DND-41 (cell line): ENCODE measurements around the gene CNNM3.
"Not testable (repeated sequence)": the region's sequence is repeated elsewhere in the genome, so short reads cannot be mapped to it uniquely, and the experiment has no call there.

ENCODE experiments used
- ATAC-seq: fragments of 200-7000 bp; cut with Tn5 transposase; 3 replicates; pipeline ENCODE4 v1.9.1; 2021; ENCODE audit warnings: low read depth; ENCODE audit not compliant: insufficient read depth
- DNase-seq: peaks from one replicate; pipeline ENCODE4 v3.0.0-alpha.2; 2020
- H2AFZ ChIP-seq: 2 replicates; pipeline ENCODE4 v1.6.0; 2012; ENCODE audit warnings: low read depth, low read length
- H3K27ac ChIP-seq: 2 replicates; pipeline ENCODE4 v1.5.1; 2012; ENCODE audit warnings: low read length, inconsistent platforms
- H3K27me3 ChIP-seq: fragments of 200-600 bp; sonication (generic); 2 replicates; pipeline ENCODE4 v1.6.0; 2012; ENCODE audit warnings: low read length, mild to moderate bottlenecking, inconsistent platforms; ENCODE audit not compliant: insufficient read depth, poor library complexity
- H3K36me3 ChIP-seq: 2 replicates; pipeline ENCODE4 v1.5.1; 2012; ENCODE audit warnings: low read length, inconsistent platforms; ENCODE audit not compliant: insufficient read depth
- H3K4me1 ChIP-seq: 2 replicates; pipeline ENCODE4 v1.5.1; 2012; ENCODE audit warnings: mild to moderate bottlenecking, low read length; ENCODE audit not compliant: insufficient read depth
- H3K4me2 ChIP-seq: 2 replicates; pipeline ENCODE4 v1.6.0; 2012; ENCODE audit warnings: mild to moderate bottlenecking, moderate library complexity, low read length, inconsistent platforms; ENCODE audit not compliant: insufficient read depth
- H3K4me3 ChIP-seq, 2 experiments: fragments of 200-600 bp in 1 of 2; shearing (Covaris generic) in 1 of 2; 2 replicates each; pipeline ENCODE4 v1.5.1; 2012 to 2016; ENCODE audit warnings: inconsistent platforms in 2 of 2, low read length in 2 of 2, mild to moderate bottlenecking in 2 of 2, low read depth in 1 of 2, moderate library complexity in 1 of 2
- H3K79me2 ChIP-seq: 2 replicates; pipeline ENCODE4 v1.6.0; 2012; ENCODE audit warnings: low read length, inconsistent platforms; ENCODE audit not compliant: insufficient read depth
- H3K9ac ChIP-seq: 2 replicates; pipeline ENCODE4 v1.6.0; 2012; ENCODE audit warnings: low read depth, mild to moderate bottlenecking, inconsistent platforms, low read length, moderate library complexity
- H3K9me3 ChIP-seq: 2 replicates; pipeline ENCODE4 v1.5.1; 2012; ENCODE audit warnings: low read length, moderate library complexity, mild to moderate bottlenecking, inconsistent platforms; ENCODE audit not compliant: insufficient read depth, severe bottlenecking
- H4K20me1 ChIP-seq: 2 replicates; pipeline ENCODE4 v1.6.0; 2012; ENCODE audit warnings: low read length; ENCODE audit not compliant: insufficient read depth
- EZH2 ChIP-seq: IDR thresholded peaks from 3 replicates; pipeline ENCODE4 v1.6.1; 2012; ENCODE audit warnings: borderline replicate concordance, low read depth, mild to moderate bottlenecking, moderate library complexity, low read length, inconsistent platforms; ENCODE audit not compliant: severe bottlenecking
- TF ChIP-seq, protein P1 (sequence below): IDR thresholded peaks from 2 replicates; pipeline ENCODE4 v1.5.1; 2012; ENCODE audit warnings: borderline replicate concordance, low read length, moderate library complexity, mild to moderate bottlenecking; ENCODE audit not compliant: poor library complexity, severe bottlenecking; ENCODE audit errors: extremely low read depth

CNNM3 gene

DNA sequence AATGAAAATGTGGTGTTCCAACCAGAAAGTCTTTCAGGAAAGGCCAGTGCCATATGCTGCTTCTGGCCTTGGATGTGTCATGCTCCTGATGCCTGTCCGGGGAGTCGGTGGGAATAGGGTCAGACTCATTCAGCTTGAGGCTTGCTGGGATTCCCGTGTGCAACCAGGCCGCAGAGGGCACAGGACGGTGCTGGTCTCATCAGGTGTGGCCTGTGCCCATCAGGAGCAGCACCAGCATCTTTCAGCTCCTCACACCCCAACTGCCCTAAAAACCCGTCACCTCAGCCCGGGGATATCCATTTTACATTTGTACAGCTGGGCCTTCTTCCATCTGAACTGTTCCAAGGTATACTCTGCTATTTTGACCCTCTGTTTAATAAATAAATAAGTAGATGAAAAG is 13.3 kb upstream of the CNNM3 start:
- H3K4me3 ChIP-seq = no peak overlapping the region
- H3K4me2 ChIP-seq = no peak overlapping the region
- H3K36me3 ChIP-seq = peaks cover 39% of the 10 kb centered on the region
- no peaks in the 10 kb centered on the region for H3K27me3 ChIP-seq
- no peak overlapping the region for H3K27ac ChIP-seq
- DNase-seq (no peak), ATAC-seq (no peak)
- no peak overlapping the region for H2AFZ ChIP-seq
- H3K4me1 ChIP-seq = no peaks in the 10 kb centered on the region
- H4K20me1 ChIP-seq = no peaks in the 10 kb centered on the region; the same call in 1 of the 2 replicates
- no peaks in the 10 kb centered on the region for H3K9me3 ChIP-seq
- TF ChIP-seq, protein P1, sequence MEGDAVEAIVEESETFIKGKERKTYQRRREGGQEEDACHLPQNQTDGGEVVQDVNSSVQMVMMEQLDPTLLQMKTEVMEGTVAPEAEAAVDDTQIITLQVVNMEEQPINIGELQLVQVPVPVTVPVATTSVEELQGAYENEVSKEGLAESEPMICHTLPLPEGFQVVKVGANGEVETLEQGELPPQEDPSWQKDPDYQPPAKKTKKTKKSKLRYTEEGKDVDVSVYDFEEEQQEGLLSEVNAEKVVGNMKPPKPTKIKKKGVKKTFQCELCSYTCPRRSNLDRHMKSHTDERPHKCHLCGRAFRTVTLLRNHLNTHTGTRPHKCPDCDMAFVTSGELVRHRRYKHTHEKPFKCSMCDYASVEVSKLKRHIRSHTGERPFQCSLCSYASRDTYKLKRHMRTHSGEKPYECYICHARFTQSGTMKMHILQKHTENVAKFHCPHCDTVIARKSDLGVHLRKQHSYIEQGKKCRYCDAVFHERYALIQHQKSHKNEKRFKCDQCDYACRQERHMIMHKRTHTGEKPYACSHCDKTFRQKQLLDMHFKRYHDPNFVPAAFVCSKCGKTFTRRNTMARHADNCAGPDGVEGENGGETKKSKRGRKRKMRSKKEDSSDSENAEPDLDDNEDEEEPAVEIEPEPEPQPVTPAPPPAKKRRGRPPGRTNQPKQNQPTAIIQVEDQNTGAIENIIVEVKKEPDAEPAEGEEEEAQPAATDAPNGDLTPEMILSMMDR = no peak
- no peak for TF ChIP-seq EZH2
- no peak overlapping the region for H3K9ac ChIP-seq
- no peaks in the 10 kb centered on the region for H3K79me2 ChIP-seq

DNA sequence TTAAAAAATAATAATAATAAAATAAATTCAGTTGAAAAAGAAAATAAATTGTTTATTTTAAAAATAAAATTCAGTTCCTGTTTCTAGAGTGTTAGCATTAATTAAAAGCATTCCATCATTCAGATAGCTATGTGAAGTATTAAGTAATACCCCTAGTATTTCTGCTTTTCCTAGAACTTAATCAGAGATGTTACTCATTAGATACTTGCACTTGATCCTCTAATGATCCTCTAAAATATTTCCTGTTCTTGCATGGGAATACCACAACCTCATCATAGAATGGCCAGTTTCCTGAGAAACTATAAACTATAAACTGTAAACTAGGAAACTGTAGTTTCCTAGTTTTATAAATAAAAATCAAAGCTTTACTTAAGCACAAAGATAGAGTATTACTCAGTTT is 11.1 kb upstream of the CNNM3 start:
- DNase-seq (no peak), ATAC-seq (no peak)
- H3K27me3 ChIP-seq = no peaks in the 10 kb centered on the region
- H3K27ac ChIP-seq = no peak overlapping the region
- no peak overlapping the region for H3K4me2 ChIP-seq
- no peaks in the 10 kb centered on the region for H3K79me2 ChIP-seq
- no peaks in the 10 kb centered on the region; the same call in 1 of the 2 replicates for H4K20me1 ChIP-seq
- H3K9me3 ChIP-seq = no peaks in the 10 kb centered on the region
- H3K9ac ChIP-seq = no peak overlapping the region
- no peak overlapping the region for H3K4me3 ChIP-seq
- TF ChIP-seq EZH2 = no peak
- TF ChIP-seq, protein P1 = no peak
- no peak overlapping the region for H2AFZ ChIP-seq
- H3K36me3 ChIP-seq = peaks cover 35% of the 10 kb centered on the region
- H3K4me1 ChIP-seq = no peaks in the 10 kb centered on the region

DNA sequence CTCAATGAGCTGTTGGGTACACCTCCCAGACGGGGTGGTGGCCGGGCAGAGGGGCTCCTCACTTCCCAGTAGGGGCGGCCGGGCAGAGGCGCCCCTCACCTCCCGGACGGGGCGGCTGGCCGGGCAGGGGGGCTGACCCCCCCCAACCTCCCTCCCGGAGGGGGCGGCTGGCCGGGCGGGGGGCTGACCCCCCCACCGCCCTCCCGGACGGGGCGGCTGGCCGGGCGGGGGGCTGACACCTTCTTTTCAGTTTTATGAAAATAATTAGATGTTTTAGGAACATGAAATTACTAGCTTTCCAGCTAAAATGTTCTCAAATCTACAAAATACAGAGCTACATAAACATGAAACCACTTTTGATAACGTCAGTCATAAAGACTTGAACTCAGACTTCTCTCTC is 10.1 kb upstream of the CNNM3 start:
- H3K79me2 ChIP-seq, H4K20me1 ChIP-seq, DNase-seq, H3K27ac ChIP-seq, ATAC-seq, H2AFZ ChIP-seq, H3K9me3 ChIP-seq, H3K4me2 ChIP-seq, H3K27me3 ChIP-seq, H3K9ac ChIP-seq, H3K4me3 ChIP-seq, H3K4me1 ChIP-seq: not testable (repeated sequence)
- H3K36me3 ChIP-seq = peaks cover 33% of the 10 kb centered on the region

DNA sequence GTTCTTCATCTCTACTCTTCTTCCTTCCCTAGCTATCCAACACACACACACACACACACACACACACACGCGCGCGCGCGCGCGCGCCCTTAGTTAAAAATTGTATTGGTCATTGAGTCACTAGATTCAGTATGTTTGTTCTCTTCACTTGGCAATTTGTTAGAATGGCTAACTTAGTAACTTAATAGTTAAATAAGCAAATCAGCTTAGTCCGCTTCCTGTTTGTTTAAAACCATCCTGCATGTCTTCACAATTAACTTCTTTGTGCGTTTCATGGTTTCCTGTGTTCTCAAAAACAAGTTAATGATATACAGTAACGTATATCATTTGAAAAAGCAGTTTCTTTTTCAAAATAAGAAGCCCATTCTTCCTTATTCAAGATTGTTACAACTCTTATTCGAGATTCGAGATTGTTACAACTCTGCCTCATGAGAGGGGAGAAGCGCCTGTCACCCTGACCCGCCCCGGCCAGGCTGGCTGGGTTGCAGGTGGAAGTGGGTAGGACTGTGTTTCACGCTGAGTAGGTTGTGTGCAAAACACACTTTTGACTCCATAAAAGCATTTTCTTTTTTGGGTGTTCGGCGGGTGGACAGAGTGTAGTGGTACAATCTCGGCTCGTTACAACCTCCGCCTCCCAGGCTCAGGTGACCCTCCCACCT is 9.5 kb upstream of the CNNM3 start:
- no peak for DNase-seq
- H3K4me1 ChIP-seq = no peaks in the 10 kb centered on the region
- H3K4me2 ChIP-seq = no peak overlapping the region
- no peak overlapping the region for H3K4me3 ChIP-seq
- no peaks in the 10 kb centered on the region; the same call in 1 of the 2 replicates for H4K20me1 ChIP-seq
- ATAC-seq = no peak
- no peak overlapping the region for H2AFZ ChIP-seq
- H3K27me3 ChIP-seq = no peaks in the 10 kb centered on the region
- no peak overlapping the region for H3K9ac ChIP-seq
- TF ChIP-seq EZH2 = no peak
- TF ChIP-seq, protein P1 = no peak
- H3K36me3 ChIP-seq = peaks cover 27% of the 10 kb centered on the region
- no peaks in the 10 kb centered on the region for H3K79me2 ChIP-seq
- H3K9me3 ChIP-seq = no peaks in the 10 kb centered on the region
- H3K27ac ChIP-seq = no peak overlapping the region
